Heart left ventricle (tissue), 16 donors: ENCODE results near the gene EIF4G3. TPM values are rescaled to one million over a fixed set of nuclear protein-coding genes. Genes with fewer than 3 reads are reported as not detected.

ENCODE experiments used
- ATAC-seq, 4 donors: fragments of 200-7000 bp; cut with Tn5 transposase; one replicate each; pipeline ENCODE4 v1.9.1; 2020 to 2022; ENCODE audit warnings: moderate library complexity in 4 of 4, mild to moderate bottlenecking in 3 of 4, moderate number of reproducible peaks in 1 of 4
- DNase-seq, 5 donors: peaks; one replicate each; pipeline ENCODE4 v3.0.0-alpha.2; 2020
- H3K27ac ChIP-seq, 12 donors: fragments of 200-600 bp; sonication (generic) in 4 of 12; one replicate each; pipeline versions ENCODE4 v1.5.0 to v1.8.0; 2016 to 2022; ENCODE audit warnings: mild to moderate bottlenecking in 2 of 12
- H3K27me3 ChIP-seq, 9 donors: fragments of 200-600 bp; sonication (generic) in 2 of 9; one replicate each; pipeline versions ENCODE4 v1.5.1 to v1.8.0; 2016 to 2022; ENCODE audit warnings: mild to moderate bottlenecking in 3 of 9
- H3K36me3 ChIP-seq, 9 donors: fragments of 200-600 bp; sonication (generic) in 2 of 9; one replicate each; pipeline versions ENCODE4 v1.5.0 to v1.8.0; 2018 to 2022; ENCODE audit warnings: mild to moderate bottlenecking in 2 of 9
- H3K4me1 ChIP-seq, 12 donors: fragments of 200-600 bp; sonication (generic) in 4 of 12; one replicate each; pipeline versions ENCODE4 v1.5.0 to v1.8.0; 2016 to 2022; ENCODE audit warnings: mild to moderate bottlenecking in 3 of 12
- H3K4me3 ChIP-seq, 12 donors: fragments of 200-600 bp; sonication (generic) in 4 of 12; one replicate each; pipeline versions ENCODE4 v1.5.0 to v1.8.0; 2017 to 2022; ENCODE audit warnings: mild to moderate bottlenecking in 9 of 12, moderate library complexity in 4 of 12
- H3K9me3 ChIP-seq, 12 donors: fragments of 200-600 bp; sonication (generic) in 4 of 12; one replicate each; pipeline versions ENCODE4 v1.5.0 to v1.8.0; 2016 to 2022; ENCODE audit warnings: mild to moderate bottlenecking in 1 of 12
- CTCF ChIP-seq, 12 donors: fragments of 200-600 bp; sonication (generic) in 4 of 12; IDR thresholded peaks; one replicate each; pipeline versions ENCODE4 v1.5.0 to v1.8.0; 2018 to 2022; ENCODE audit warnings: antibody characterized with exemption in 12 of 12, mild to moderate bottlenecking in 5 of 12
- POLR2A ChIP-seq, 2 donors: fragments of 450-650 bp; IDR thresholded peaks; one replicate each; pipeline ENCODE4 v1.6.1; 2017; ENCODE audit warnings: antibody characterized with exemption in 2 of 2, mild to moderate bottlenecking in 2 of 2, moderate library complexity in 2 of 2
- WGBS, 4 donors: extraction: QIAGEN DNeasy Blood & Tissue Kit in 2 of 4; methylation state at CpG; one replicate each; pipeline versions ENCODE4 v1.1.5 to v1.1.7; 2013 to 2018; 5-methylcytosine and 5-hydroxymethylcytosine counted together
- intact Hi-C, 10 donors: fragments of 100-400 bp; cut with DNase I; formaldehyde crosslinking; loops; one replicate each; pipeline versions ENCODE4 v1.11.1 to v1.14.2; 2022
- polyA plus RNA-seq, 2 donors: library from polyadenylated mRNA; stranded (reverse); fragments of 200-250 nt; gene quantifications; one replicate each; pipeline ENCODE4 v1.2.3, GENCODE V29; 2013
- total RNA-seq, 9 donors: library from RNA; depleted of rRNA in 2 of 9; stranded (reverse); fragments of >200 nt in 2 of 9; fragmentation: NEBNext Ultra II Directional in 3 of 9; extraction: Animal tissue kit (Norgen Biotek cat#: 25700) in 3 of 9; gene quantifications; one replicate each; pipeline versions ENCODE4 v1.1.0 to v1.2.4, GENCODE V29; 2016 to 2023
- donor health status: ischemic (EF 13 %, LVEDD 7.1; RV severe dilation, severe dysfunction).
- donor health status: healthy with polysubstance abuse.
- donor health status: DM: no; HTN: yes; CAD: no.
- donor health status: DM: no; HTN: no; CAD: no.
- donor health status: ischemic (EF 25% LVEDD 6.9; RV normal size, moderate dysfunction).
- donor health status: ischemic (EF 25% LVEDD 5.7; RV mildly dilated, moderate dysfunction).
- donor health status: healthy.
- donor health status: DM: yes; HTN: yes; CAD: no.
- donor health status: ischemic (EF 35%, LVEDD 5.7; RV mildly dilated, moderate dysfunction).
- donor health status: nonischemic (EF 11% LVEDD 7.7; RV severe dilation, severe dysfunction).
- donor health status: DM: yes; HTN: yes; CAD: no.
- donor health status: PGD.
- donor health status: ischemic (EF 29% LVEDD 5.4; RV normal size, mild dysfunction).
- donor health status: nonischemic (EF 23%, LVEDD 6.1; RV moderate dilation, normal function).

EIF4G3 gene
- total and polyA plus RNA-seq, 11 donors: 14.6 to 49.0 (median 36.2) TPM

GRCh38 chr1:20900056-20900455, 276.6 kb downstream of the EIF4G3 start:
- intact Hi-C loops: no loop called here
- no peaks in the 10 kb centered on the region for H3K27me3 ChIP-seq
- no peaks in the 10 kb centered on the region for H3K9me3 ChIP-seq
- no peak for DNase-seq
- no peak overlapping the region for H3K27ac ChIP-seq
- H3K4me1 ChIP-seq: peaks cover 0 to 3% (median 0%) of the 10 kb centered on the region in 12 donors
- peaks cover 0 to 43% (median 25%) of the 10 kb centered on the region in 9 donors for H3K36me3 ChIP-seq
- H3K4me3 ChIP-seq: no peak overlapping the region
- ATAC-seq: no peak
- TF ChIP-seq POLR2A (IDR thresholded peaks at IDR 0.05): no peak
- TF ChIP-seq CTCF (IDR thresholded peaks at IDR 0.05): no peak

GRCh38 chr1:20899154-20899972, 277.3 kb downstream of the EIF4G3 start:
- Histone ChIP-seq H3K9me3 (no peaks in the 10 kb centered on the region), H3K4me1 (peaks cover 0 to 3% (median 0%) of the 10 kb centered on the region in 12 donors), H3K27ac (no peak overlapping the region), H3K4me3 (no peak overlapping the region), H3K36me3 (peaks cover 0 to 45% (median 30%) of the 10 kb centered on the region in 9 donors), H3K27me3 (no peaks in the 10 kb centered on the region)
- 95 to 96% (median 96%) methylated on average over 5 of the region's 5 CpGs for WGBS, 4 donors
- ATAC-seq: no peak
- no peak for TF ChIP-seq CTCF (IDR thresholded peaks at IDR 0.05)
- TF ChIP-seq POLR2A (IDR thresholded peaks at IDR 0.05): no peak
- no peak for DNase-seq
- intact Hi-C loops: no loop called here

- no peak for ATAC-seq
- 55 to 78% (median 61%) methylated on average over 1 of the region's 1 CpG for WGBS, 4 donors
Measured at GRCh38 chr1:20896826-20897225, 279.9 kb downstream of the EIF4G3 start.

More at GRCh38 chr1:20896826-20897225, 279.9 kb downstream of the EIF4G3 start:
- intact Hi-C loops: no loop called here
- peaks cover 0 to 3% (median 0%) of the 10 kb centered on the region in 12 donors for H3K4me1 ChIP-seq
- H3K4me3 ChIP-seq: no peak overlapping the region
- no peaks in the 10 kb centered on the region for H3K27me3 ChIP-seq
- no peak overlapping the region for H3K27ac ChIP-seq
- H3K9me3 ChIP-seq: no peaks in the 10 kb centered on the region
- peaks cover 0 to 55% (median 46%) of the 10 kb centered on the region in 9 donors for H3K36me3 ChIP-seq
- TF ChIP-seq POLR2A (IDR thresholded peaks at IDR 0.05) (no peak), CTCF (IDR thresholded peaks at IDR 0.05) (no peak)
- DNase-seq: no peak
